Mammary epithelial cell (primary cell): ENCODE measurements around the gene HPD.

ENCODE experiments used
- CTCF ChIP-seq, 2 donors: IDR thresholded peaks in 1 of 2; conservative IDR thresholded peaks in 1 of 2; 2 replicates each; pipeline ENCODE4 v1.5.1; 2011 to 2012; ENCODE audit warnings: inconsistent platforms in 2 of 2, low read length in 2 of 2, mild to moderate bottlenecking in 2 of 2, control low read depth in 1 of 2, low read depth in 1 of 2; ENCODE audit not compliant: insufficient read depth in 1 of 2; ENCODE audit errors: extremely low read depth in 1 of 2
- EZH2 ChIP-seq: IDR thresholded peaks from 2 replicates; pipeline ENCODE4 v1.6.1; 2012; ENCODE audit warnings: low read length, inconsistent platforms, borderline replicate concordance

- TF ChIP-seq CTCF (conservative IDR thresholded peaks at IDR 0.05 in 1 of 2, IDR thresholded peaks at IDR 0.05 in 1 of 2; ENCODE audit: extremely low read depth in 1 of 2, insufficient read depth in 1 of 2, low read depth in 1 of 2, low read length in 2 of 2) = no peak
- no peak for TF ChIP-seq EZH2
Observed at GRCh38 chr12:121825041-121825523, 33.6 kb downstream of the HPD start.
